WTC11 (cell line): Measurements from ENCODE around the gene ADGRV1. TPM values are rescaled to one million over a fixed set of nuclear protein-coding genes. Genes with fewer than 3 reads are reported as not detected.
"Not testable (repeated sequence)": the region's sequence is repeated elsewhere in the genome, so short reads cannot be mapped to it uniquely, and the experiment has no call there.

ENCODE experiments used
- ATAC-seq: fragments of 200-7000 bp; cut with Tn5 transposase; 2 replicates; pipeline ENCODE4 v1.10.0; 2021; ENCODE audit warnings: mild to moderate bottlenecking, moderate library complexity
- CTCF ChIA-PET: fragments of 300-600 bp; sonication (Branson Sonifier 250); formaldehyde crosslinking; loops from one replicate; lab custom pipeline; 2021; ENCODE audit warnings: antibody characterized with exemption; lab: Charles Lee
- POLR2A ChIA-PET: fragments of 350-600 bp; sonication (Branson Sonifier 250); formaldehyde crosslinking; loops from one replicate; lab custom pipeline; 2021; ENCODE audit warnings: antibody characterized with exemption; lab: Charles Lee
- DNase-seq: peaks from one replicate; pipeline ENCODE4 v3.0.0; 2021; ENCODE audit warnings: low spot score
- H3K27ac Mint-ChIP-seq: 2 replicates; pipeline ENCODE4 v1.8.0; 2021; ENCODE audit warnings: mixed read lengths
- H3K27me3 Mint-ChIP-seq: 2 replicates; pipeline ENCODE4 v1.8.0; 2021; ENCODE audit warnings: low read depth, mild to moderate bottlenecking, moderate library complexity, mixed read lengths
- H3K36me3 Mint-ChIP-seq: 2 replicates; pipeline ENCODE4 v1.8.0; 2021; ENCODE audit warnings: mixed read lengths
- H3K4me1 Mint-ChIP-seq: 2 replicates; pipeline ENCODE4 v1.8.0; 2022; ENCODE audit warnings: mixed read lengths
- H3K4me3 Mint-ChIP-seq: 2 replicates; pipeline ENCODE4 v1.8.0; 2021; ENCODE audit warnings: mild to moderate bottlenecking, moderate library complexity, mixed read lengths
- H3K9me3 Mint-ChIP-seq: 2 replicates; pipeline ENCODE4 v1.8.0; 2021; ENCODE audit warnings: mixed read lengths
- EMX1 ChIP-seq: fragments of 250-450 bp; sonication (Bioruptor Pico); IDR thresholded peaks from 2 replicates; pipeline ENCODE4 v1.8.0; 2021; ENCODE audit warnings: mild to moderate bottlenecking
- FOXJ3 ChIP-seq: sonication (generic); formaldehyde crosslinking; IDR thresholded peaks from 2 replicates; pipeline ENCODE4 v1.9.0; 2021; ENCODE audit warnings: missing genetic modification reagents, mild to moderate bottlenecking, borderline replicate concordance
- FOXP1 ChIP-seq: sonication (generic); formaldehyde crosslinking; IDR thresholded peaks from 2 replicates; pipeline ENCODE4 v1.8.0; 2022; ENCODE audit warnings: missing genetic modification reagents, mild to moderate bottlenecking, moderate library complexity, borderline replicate concordance
- GRHL2 ChIP-seq: fragments of 250-450 bp; sonication (Bioruptor Pico); IDR thresholded peaks from 2 replicates; pipeline ENCODE4 v1.8.0; 2022; ENCODE audit warnings: mild to moderate bottlenecking, moderate library complexity; ENCODE audit not compliant: insufficient replicate concordance, severe bottlenecking
- GTF2I ChIP-seq: fragments of 250-450 bp; sonication (Bioruptor Pico); conservative IDR thresholded peaks from 2 replicates; pipeline ENCODE4 v1.4.0; 2021; ENCODE audit warnings: mild to moderate bottlenecking
- HMGA2 ChIP-seq: fragments of 250-450 bp; sonication (Bioruptor Pico); IDR thresholded peaks from 2 replicates; pipeline ENCODE4 v1.4.0; 2021; ENCODE audit warnings: mild to moderate bottlenecking, moderate library complexity
- NR1H2 ChIP-seq: sonication (generic); formaldehyde crosslinking; IDR thresholded peaks from 2 replicates; pipeline ENCODE4 v1.9.0; 2021; ENCODE audit warnings: mild to moderate bottlenecking, moderate library complexity, missing genetic modification reagents
- NR2C2 ChIP-seq: sonication (generic); formaldehyde crosslinking; IDR thresholded peaks from 2 replicates; pipeline ENCODE4 v1.8.0; 2022; ENCODE audit warnings: mild to moderate bottlenecking, missing genetic modification reagents
- RELA ChIP-seq: sonication (generic); formaldehyde crosslinking; IDR thresholded peaks from 2 replicates; pipeline ENCODE4 v1.8.1; 2022; ENCODE audit warnings: missing genetic modification reagents, mild to moderate bottlenecking, borderline replicate concordance
- SOX15 ChIP-seq: fragments of 250-450 bp; sonication (Bioruptor Pico); IDR thresholded peaks from 2 replicates; pipeline ENCODE4 v1.9.0; 2021; ENCODE audit warnings: mild to moderate bottlenecking
- ZNF219 ChIP-seq: sonication (generic); formaldehyde crosslinking; IDR thresholded peaks from 2 replicates; pipeline ENCODE4 v1.8.0; 2023; ENCODE audit warnings: missing genetic modification reagents, mild to moderate bottlenecking, borderline replicate concordance
- total RNA-seq: library from RNA; stranded (reverse); gene quantifications from 3 replicates; pipeline ENCODE4 v1.2.3, GENCODE V29; 2021
- TF ChIP-seq, protein P1 (sequence below): fragments of 200-600 bp; IDR thresholded peaks from 2 replicates; pipeline ENCODE4 v1.8.0; 2022; ENCODE audit warnings: antibody characterized with exemption
- TF ChIP-seq, protein P2 (sequence below): sonication (generic); formaldehyde crosslinking; IDR thresholded peaks from 2 replicates; pipeline ENCODE4 v1.8.1; 2022; ENCODE audit warnings: missing genetic modification reagents, borderline replicate concordance
- TF ChIP-seq, protein P3 (sequence below): sonication (generic); formaldehyde crosslinking; IDR thresholded peaks from 2 replicates; pipeline ENCODE4 v1.8.0; 2023; ENCODE audit warnings: mild to moderate bottlenecking, missing genetic modification reagents
- TF ChIP-seq, protein P4 (sequence below): sonication (generic); formaldehyde crosslinking; IDR thresholded peaks from 2 replicates; pipeline ENCODE4 v1.8.0; 2022; ENCODE audit warnings: mild to moderate bottlenecking, missing genetic modification reagents
- TF ChIP-seq, protein P5 (sequence below): sonication (generic); formaldehyde crosslinking; IDR thresholded peaks from 2 replicates; pipeline ENCODE4 v1.8.0; 2022; ENCODE audit warnings: mild to moderate bottlenecking, missing genetic modification reagents
- TF ChIP-seq, protein P6 (sequence below): sonication (generic); formaldehyde crosslinking; IDR thresholded peaks from 2 replicates; pipeline ENCODE4 v1.8.1; 2023; ENCODE audit warnings: mild to moderate bottlenecking, missing genetic modification reagents
- TF ChIP-seq, protein P7 (sequence below): sonication (generic); formaldehyde crosslinking; IDR thresholded peaks from 2 replicates; pipeline ENCODE4 v1.8.0; 2022; ENCODE audit warnings: mild to moderate bottlenecking, missing genetic modification reagents
- TF ChIP-seq, protein P8 (sequence below): sonication (generic); formaldehyde crosslinking; conservative IDR thresholded peaks from 2 replicates; pipeline ENCODE4 v1.8.1; 2023; ENCODE audit warnings: mild to moderate bottlenecking, low read depth, missing genetic modification reagents, moderate library complexity

Gene ADGRV1
- total RNA-seq, 1 experiment from 2014 or later = 74.5 TPM

DNA sequence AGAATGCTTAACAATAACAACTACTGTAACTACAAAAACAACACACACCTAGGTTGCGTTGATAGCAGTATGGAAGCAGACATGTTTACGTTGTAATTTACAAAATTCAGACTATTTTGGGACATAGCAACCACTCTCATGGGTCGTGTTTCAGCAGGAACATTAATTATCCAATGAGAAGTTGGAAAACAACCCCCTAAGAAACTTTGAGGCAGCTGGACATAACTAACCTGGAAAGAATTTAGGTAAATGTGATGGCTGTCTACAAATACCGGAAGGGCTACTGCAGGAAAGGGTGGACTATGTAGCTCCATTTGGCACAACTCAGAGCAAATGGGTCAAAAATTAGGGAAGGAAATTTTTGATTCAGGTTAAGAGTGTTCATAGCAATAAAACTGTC is 409.3 kb downstream of the ADGRV1 start (continued):
- TF ChIP-seq NR2C2 (CRISPR knock-in tag) (no peak), SOX15 (CRISPR knock-in tag) (no peak), EMX1 (no peak), FOXP1 (CRISPR knock-in tag) (no peak)
- TF ChIP-seq, protein P1, sequence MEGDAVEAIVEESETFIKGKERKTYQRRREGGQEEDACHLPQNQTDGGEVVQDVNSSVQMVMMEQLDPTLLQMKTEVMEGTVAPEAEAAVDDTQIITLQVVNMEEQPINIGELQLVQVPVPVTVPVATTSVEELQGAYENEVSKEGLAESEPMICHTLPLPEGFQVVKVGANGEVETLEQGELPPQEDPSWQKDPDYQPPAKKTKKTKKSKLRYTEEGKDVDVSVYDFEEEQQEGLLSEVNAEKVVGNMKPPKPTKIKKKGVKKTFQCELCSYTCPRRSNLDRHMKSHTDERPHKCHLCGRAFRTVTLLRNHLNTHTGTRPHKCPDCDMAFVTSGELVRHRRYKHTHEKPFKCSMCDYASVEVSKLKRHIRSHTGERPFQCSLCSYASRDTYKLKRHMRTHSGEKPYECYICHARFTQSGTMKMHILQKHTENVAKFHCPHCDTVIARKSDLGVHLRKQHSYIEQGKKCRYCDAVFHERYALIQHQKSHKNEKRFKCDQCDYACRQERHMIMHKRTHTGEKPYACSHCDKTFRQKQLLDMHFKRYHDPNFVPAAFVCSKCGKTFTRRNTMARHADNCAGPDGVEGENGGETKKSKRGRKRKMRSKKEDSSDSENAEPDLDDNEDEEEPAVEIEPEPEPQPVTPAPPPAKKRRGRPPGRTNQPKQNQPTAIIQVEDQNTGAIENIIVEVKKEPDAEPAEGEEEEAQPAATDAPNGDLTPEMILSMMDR = no peak

DNA sequence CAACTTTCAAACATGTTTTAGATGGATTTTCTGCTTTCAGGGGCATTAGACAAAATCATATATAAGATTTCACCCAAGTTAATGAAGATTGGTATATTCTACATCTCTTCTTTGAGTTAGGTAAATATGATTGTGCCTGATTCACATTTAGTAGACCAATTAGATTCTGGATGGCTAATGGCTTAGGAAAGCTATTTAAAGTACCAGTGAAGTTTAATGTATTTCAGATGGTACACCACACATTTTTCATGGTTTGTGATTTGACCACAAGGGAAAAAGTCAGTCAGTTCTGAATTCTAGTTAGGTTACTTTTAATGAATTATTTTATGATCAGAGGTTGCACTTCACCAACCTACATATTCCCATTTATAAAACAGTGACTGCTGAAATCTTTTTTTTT is 409.7 kb downstream of the ADGRV1 start:
- no peaks in the 10 kb centered on the region; the same call in 1 of the 2 replicates for H3K27me3 Mint-ChIP-seq
- TF ChIP-seq, protein P2, sequence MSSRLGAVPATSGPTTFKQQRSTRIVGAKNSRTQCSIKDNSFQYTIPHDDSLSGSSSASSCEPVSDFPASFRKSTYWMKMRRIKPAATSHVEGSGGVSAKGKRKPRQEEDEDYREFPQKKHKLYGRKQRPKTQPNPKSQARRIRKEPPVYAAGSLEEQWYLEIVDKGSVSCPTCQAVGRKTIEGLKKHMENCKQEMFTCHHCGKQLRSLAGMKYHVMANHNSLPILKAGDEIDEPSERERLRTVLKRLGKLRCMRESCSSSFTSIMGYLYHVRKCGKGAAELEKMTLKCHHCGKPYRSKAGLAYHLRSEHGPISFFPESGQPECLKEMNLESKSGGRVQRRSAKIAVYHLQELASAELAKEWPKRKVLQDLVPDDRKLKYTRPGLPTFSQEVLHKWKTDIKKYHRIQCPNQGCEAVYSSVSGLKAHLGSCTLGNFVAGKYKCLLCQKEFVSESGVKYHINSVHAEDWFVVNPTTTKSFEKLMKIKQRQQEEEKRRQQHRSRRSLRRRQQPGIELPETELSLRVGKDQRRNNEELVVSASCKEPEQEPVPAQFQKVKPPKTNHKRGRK (CRISPR knock-in tag) = no peak
- no peak for TF ChIP-seq FOXJ3 (CRISPR knock-in tag)
- no peak for TF ChIP-seq FOXP1 (CRISPR knock-in tag)
- TF ChIP-seq, protein P3, sequence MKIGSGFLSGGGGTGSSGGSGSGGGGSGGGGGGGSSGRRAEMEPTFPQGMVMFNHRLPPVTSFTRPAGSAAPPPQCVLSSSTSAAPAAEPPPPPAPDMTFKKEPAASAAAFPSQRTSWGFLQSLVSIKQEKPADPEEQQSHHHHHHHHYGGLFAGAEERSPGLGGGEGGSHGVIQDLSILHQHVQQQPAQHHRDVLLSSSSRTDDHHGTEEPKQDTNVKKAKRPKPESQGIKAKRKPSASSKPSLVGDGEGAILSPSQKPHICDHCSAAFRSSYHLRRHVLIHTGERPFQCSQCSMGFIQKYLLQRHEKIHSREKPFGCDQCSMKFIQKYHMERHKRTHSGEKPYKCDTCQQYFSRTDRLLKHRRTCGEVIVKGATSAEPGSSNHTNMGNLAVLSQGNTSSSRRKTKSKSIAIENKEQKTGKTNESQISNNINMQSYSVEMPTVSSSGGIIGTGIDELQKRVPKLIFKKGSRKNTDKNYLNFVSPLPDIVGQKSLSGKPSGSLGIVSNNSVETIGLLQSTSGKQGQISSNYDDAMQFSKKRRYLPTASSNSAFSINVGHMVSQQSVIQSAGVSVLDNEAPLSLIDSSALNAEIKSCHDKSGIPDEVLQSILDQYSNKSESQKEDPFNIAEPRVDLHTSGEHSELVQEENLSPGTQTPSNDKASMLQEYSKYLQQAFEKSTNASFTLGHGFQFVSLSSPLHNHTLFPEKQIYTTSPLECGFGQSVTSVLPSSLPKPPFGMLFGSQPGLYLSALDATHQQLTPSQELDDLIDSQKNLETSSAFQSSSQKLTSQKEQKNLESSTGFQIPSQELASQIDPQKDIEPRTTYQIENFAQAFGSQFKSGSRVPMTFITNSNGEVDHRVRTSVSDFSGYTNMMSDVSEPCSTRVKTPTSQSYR (CRISPR knock-in tag) = no peak
- no peak for TF ChIP-seq GTF2I
- TF ChIP-seq ZNF219 = no peak
- TF ChIP-seq, protein P4, sequence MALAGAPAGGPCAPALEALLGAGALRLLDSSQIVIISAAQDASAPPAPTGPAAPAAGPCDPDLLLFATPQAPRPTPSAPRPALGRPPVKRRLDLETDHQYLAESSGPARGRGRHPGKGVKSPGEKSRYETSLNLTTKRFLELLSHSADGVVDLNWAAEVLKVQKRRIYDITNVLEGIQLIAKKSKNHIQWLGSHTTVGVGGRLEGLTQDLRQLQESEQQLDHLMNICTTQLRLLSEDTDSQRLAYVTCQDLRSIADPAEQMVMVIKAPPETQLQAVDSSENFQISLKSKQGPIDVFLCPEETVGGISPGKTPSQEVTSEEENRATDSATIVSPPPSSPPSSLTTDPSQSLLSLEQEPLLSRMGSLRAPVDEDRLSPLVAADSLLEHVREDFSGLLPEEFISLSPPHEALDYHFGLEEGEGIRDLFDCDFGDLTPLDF (CRISPR knock-in tag) = no peak
- no peak for TF ChIP-seq HMGA2 (CRISPR knock-in tag)
- no peak for TF ChIP-seq EMX1
- TF ChIP-seq, protein P5, sequence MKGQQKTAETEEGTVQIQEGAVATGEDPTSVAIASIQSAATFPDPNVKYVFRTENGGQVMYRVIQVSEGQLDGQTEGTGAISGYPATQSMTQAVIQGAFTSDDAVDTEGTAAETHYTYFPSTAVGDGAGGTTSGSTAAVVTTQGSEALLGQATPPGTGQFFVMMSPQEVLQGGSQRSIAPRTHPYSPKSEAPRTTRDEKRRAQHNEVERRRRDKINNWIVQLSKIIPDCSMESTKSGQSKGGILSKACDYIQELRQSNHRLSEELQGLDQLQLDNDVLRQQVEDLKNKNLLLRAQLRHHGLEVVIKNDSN (CRISPR knock-in tag) = no peak
- no peak for TF ChIP-seq RELA
- TF ChIP-seq, protein P6, sequence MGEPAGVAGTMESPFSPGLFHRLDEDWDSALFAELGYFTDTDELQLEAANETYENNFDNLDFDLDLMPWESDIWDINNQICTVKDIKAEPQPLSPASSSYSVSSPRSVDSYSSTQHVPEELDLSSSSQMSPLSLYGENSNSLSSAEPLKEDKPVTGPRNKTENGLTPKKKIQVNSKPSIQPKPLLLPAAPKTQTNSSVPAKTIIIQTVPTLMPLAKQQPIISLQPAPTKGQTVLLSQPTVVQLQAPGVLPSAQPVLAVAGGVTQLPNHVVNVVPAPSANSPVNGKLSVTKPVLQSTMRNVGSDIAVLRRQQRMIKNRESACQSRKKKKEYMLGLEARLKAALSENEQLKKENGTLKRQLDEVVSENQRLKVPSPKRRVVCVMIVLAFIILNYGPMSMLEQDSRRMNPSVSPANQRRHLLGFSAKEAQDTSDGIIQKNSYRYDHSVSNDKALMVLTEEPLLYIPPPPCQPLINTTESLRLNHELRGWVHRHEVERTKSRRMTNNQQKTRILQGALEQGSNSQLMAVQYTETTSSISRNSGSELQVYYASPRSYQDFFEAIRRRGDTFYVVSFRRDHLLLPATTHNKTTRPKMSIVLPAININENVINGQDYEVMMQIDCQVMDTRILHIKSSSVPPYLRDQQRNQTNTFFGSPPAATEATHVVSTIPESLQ (CRISPR knock-in tag) = no peak
- no peak for TF ChIP-seq GRHL2 (CRISPR knock-in tag)
- TF ChIP-seq, protein P7, sequence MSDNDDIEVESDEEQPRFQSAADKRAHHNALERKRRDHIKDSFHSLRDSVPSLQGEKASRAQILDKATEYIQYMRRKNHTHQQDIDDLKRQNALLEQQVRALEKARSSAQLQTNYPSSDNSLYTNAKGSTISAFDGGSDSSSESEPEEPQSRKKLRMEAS (CRISPR knock-in tag) = no peak
- no peak for TF ChIP-seq NR1H2
- TF ChIP-seq, protein P8, sequence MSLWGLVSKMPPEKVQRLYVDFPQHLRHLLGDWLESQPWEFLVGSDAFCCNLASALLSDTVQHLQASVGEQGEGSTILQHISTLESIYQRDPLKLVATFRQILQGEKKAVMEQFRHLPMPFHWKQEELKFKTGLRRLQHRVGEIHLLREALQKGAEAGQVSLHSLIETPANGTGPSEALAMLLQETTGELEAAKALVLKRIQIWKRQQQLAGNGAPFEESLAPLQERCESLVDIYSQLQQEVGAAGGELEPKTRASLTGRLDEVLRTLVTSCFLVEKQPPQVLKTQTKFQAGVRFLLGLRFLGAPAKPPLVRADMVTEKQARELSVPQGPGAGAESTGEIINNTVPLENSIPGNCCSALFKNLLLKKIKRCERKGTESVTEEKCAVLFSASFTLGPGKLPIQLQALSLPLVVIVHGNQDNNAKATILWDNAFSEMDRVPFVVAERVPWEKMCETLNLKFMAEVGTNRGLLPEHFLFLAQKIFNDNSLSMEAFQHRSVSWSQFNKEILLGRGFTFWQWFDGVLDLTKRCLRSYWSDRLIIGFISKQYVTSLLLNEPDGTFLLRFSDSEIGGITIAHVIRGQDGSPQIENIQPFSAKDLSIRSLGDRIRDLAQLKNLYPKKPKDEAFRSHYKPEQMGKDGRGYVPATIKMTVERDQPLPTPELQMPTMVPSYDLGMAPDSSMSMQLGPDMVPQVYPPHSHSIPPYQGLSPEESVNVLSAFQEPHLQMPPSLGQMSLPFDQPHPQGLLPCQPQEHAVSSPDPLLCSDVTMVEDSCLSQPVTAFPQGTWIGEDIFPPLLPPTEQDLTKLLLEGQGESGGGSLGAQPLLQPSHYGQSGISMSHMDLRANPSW (CRISPR knock-in tag) = no peak
- peaks cover 55% of the 10 kb centered on the region for H3K9me3 Mint-ChIP-seq
- ChIA-PET POLR2A (no interaction called here), CTCF (no interaction called here)
- no peak overlapping the region for H3K4me3 Mint-ChIP-seq
- peaks cover 67% of the 10 kb centered on the region for H3K36me3 Mint-ChIP-seq
- DNase-seq (no peak), ATAC-seq (no peak)
- no peaks in the 10 kb centered on the region for H3K4me1 Mint-ChIP-seq
- H3K27ac Mint-ChIP-seq = no peak overlapping the region

DNA sequence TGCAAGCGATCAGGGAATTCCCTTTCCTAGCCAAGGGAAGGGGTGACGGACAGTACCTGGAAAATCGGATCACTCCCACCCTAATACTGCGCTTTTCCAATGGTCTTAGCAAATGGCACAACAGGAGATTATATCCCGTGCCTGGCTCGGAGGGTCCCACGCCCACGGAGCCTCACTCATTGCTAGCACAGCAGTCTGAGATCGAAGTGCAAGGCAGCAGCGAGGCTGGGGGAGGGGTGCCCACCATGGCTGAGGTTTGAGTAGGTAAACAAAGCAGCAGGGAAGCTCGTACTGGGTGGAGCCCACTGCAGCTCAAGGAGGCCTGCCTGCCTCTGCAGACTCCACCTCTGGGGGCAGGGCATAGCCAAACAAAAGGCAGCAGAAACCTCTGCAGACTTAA is 411.3 kb downstream of the ADGRV1 start:
- H3K4me3 Mint-ChIP-seq, POLR2A ChIA-PET, CTCF ChIA-PET, H3K4me1 Mint-ChIP-seq, H3K27ac Mint-ChIP-seq, ATAC-seq, DNase-seq, H3K27me3 Mint-ChIP-seq: not testable (repeated sequence)
- Mint-ChIP-seq H3K36me3 (peaks cover 72% of the 10 kb centered on the region), H3K9me3 (peaks cover 65% of the 10 kb centered on the region)
